HG03045 (cell line): ENCODE measurements around the gene RFTN1.

ENCODE experiments used
- ATAC-seq: cut with Tn5 transposase; IDR thresholded peaks from one replicate; pipeline ENCODE4 v1.9.1; 2021; ENCODE audit warnings: mild to moderate bottlenecking, moderate library complexity; ENCODE audit not compliant: unreplicated experiment

Gene RFTN1

GRCh38 chr3:16439848-16440708, 73.4 kb downstream of the RFTN1 start:
- ATAC-seq, result no peak

GRCh38 chr3:16439163-16439847, 74.2 kb downstream of the RFTN1 start:
- no peak for ATAC-seq

GRCh38 chr3:16437640-16438039, 75.9 kb downstream of the RFTN1 start:
- ATAC-seq, result no peak

- ATAC-seq, result peak; percentile 81
Measured at GRCh38 chr3:16433701-16434151, 79.8 kb downstream of the RFTN1 start.

GRCh38 chr3:16432714-16433113, 80.8 kb downstream of the RFTN1 start:
- peak; percentile 28 for ATAC-seq

GRCh38 chr3:16430717-16431630, 82.5 kb downstream of the RFTN1 start:
- peak; percentile 27 for ATAC-seq

- no peak for ATAC-seq
Measured at GRCh38 chr3:16429086-16429485, 84.4 kb downstream of the RFTN1 start.

GRCh38 chr3:16428612-16429011, 84.9 kb downstream of the RFTN1 start:
- ATAC-seq, result no peak

- no peak for ATAC-seq
Measured at GRCh38 chr3:16427103-16427965, 86.2 kb downstream of the RFTN1 start.

GRCh38 chr3:16426665-16427064, 86.8 kb downstream of the RFTN1 start:
- ATAC-seq, result no peak

- no peak for ATAC-seq
Measured at GRCh38 chr3:16426029-16426400, 87.5 kb downstream of the RFTN1 start.

- ATAC-seq, result no peak
Measured at GRCh38 chr3:16425398-16426028, 88.0 kb downstream of the RFTN1 start.

- ATAC-seq, result peak; percentile 66
Measured at GRCh38 chr3:16423947-16424673, 89.4 kb downstream of the RFTN1 start.

- no peak for ATAC-seq
Measured at GRCh38 chr3:16423298-16423697, 90.2 kb downstream of the RFTN1 start.

GRCh38 chr3:16419640-16420241, 93.8 kb downstream of the RFTN1 start:
- no peak for ATAC-seq

- ATAC-seq, result no peak
Measured at GRCh38 chr3:16417945-16418739, 95.4 kb downstream of the RFTN1 start.

- no peak for ATAC-seq
Measured at GRCh38 chr3:16415911-16416476, 97.5 kb downstream of the RFTN1 start.

- no peak for ATAC-seq
Measured at GRCh38 chr3:16413321-16413720, 100.2 kb downstream of the RFTN1 start.
